Smooth muscle cell (in vitro differentiated cells): ENCODE measurements around the gene DNAH11. TPM values are rescaled to one million over a fixed set of nuclear protein-coding genes. Genes with fewer than 3 reads are reported as not detected.

Experiments
- DNase-seq: peaks from one replicate; lab custom pipeline; 2025; ENCODE audit not compliant: unreplicated experiment; lab: John Stamatoyannopoulos, UW
- H2AFZ ChIP-seq: fragments of 200-600 bp; sonication (generic); 2 replicates; pipeline ENCODE4 v1.6.0; 2016; ENCODE audit warnings: antibody characterized with exemption, low read depth, mild to moderate bottlenecking
- H3F3A ChIP-seq: fragments of 200-600 bp; sonication (generic); 2 replicates; pipeline ENCODE4 v1.6.0; 2017; ENCODE audit warnings: antibody characterized with exemption, low read depth
- H3K27ac ChIP-seq: fragments of 200-600 bp; sonication (generic); 2 replicates; pipeline ENCODE4 v1.5.1; 2016; ENCODE audit warnings: low read depth, mild to moderate bottlenecking
- H3K27me3 ChIP-seq: fragments of 200-600 bp; sonication (generic); 2 replicates; pipeline ENCODE4 v1.6.1; 2016; ENCODE audit warnings: low read depth, mild to moderate bottlenecking
- H3K36me3 ChIP-seq: fragments of 200-600 bp; sonication (generic); 2 replicates; pipeline ENCODE4 v1.5.1; 2016; ENCODE audit warnings: low read depth
- H3K4me1 ChIP-seq: fragments of 200-600 bp; sonication (generic); 2 replicates; pipeline ENCODE4 v1.5.1; 2016; ENCODE audit warnings: low read depth
- H3K4me2 ChIP-seq: fragments of 200-600 bp; sonication (generic); 2 replicates; pipeline ENCODE4 v1.6.0; 2016; ENCODE audit warnings: mild to moderate bottlenecking
- H3K4me3 ChIP-seq: fragments of 200-600 bp; sonication (generic); 2 replicates; pipeline ENCODE4 v1.5.1; 2016; ENCODE audit warnings: mild to moderate bottlenecking
- H3K79me2 ChIP-seq: fragments of 200-600 bp; sonication (generic); 2 replicates; pipeline ENCODE4 v1.6.0; 2016; ENCODE audit warnings: low read depth, mild to moderate bottlenecking
- H3K9ac ChIP-seq: fragments of 200-600 bp; sonication (generic); 2 replicates; pipeline ENCODE4 v1.6.0; 2016; ENCODE audit warnings: low read depth
- H3K9me3 ChIP-seq: fragments of 200-600 bp; sonication (generic); replicated peaks from 2 replicates; pipeline ENCODE4 v1.5.1; 2016; ENCODE audit warnings: low read depth
- H4K20me1 ChIP-seq: fragments of 200-600 bp; sonication (generic); 2 replicates; pipeline ENCODE4 v1.6.0; 2016; ENCODE audit warnings: low read depth
- CTCF ChIP-seq: fragments of 200-600 bp; sonication (generic); IDR thresholded peaks from 2 replicates; pipeline ENCODE4 v1.5.1; 2017; ENCODE audit warnings: borderline replicate concordance, mild to moderate bottlenecking, antibody characterized with exemption; ENCODE audit not compliant: insufficient read depth, poor library complexity, severe bottlenecking
- WGBS: methylation state at CpG from one replicate; pipeline ENCODE4 v1.1.7; 2016; ENCODE audit warnings: low lambda C conversion rate; 5-methylcytosine and 5-hydroxymethylcytosine counted together
- polyA plus RNA-seq: library from polyadenylated mRNA; unstranded; fragments of >200 nt; fragmentation: Nextera tagmentation; extraction: Ambion mirVana; gene quantifications from 2 replicates; pipeline ENCODE4 v1.2.1, GENCODE V29; 2016
- total RNA-seq: library from RNA; depleted of rRNA; stranded (reverse); fragments of >200 nt; gene quantifications from 2 replicates; pipeline ENCODE4 v1.2.3, GENCODE V29; 2014

The DNAH11 gene
- total and polyA plus RNA-seq, 2 experiments from 2014 or later, result 0.22 to 0.63 TPM

DNA sequence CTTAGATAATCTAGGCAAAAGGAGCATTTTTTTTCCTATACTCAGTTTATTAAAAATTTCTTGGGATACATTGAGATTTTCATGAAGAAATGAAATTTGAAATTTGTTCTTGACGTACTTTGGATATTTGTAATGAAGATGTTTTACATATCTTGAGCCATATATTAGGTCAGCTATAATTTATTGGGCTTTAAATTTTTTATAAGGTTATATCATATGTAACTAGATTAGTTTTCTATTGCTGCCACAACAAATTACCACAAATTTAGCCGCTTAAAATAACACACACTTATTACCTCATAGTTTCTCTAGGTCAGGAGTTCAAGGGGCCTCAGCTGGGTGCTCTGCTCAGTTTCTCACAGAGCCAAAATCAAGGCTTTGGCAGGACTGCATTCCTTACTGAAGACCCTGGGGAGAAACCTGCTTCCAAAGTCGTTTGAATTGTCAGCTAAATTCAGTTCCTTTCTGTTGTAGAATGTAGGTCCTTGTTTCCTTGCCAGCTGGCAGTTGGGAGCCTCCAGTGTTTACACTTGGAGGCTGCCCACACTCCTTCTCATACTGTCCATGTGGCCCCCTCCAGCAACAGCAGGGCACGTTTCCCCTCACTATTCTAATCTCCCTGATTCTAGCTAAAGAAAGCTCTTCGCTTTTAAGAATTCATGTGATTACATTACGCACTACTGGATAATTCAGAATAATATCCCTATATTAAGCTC lies 42.6 kb upstream of the DNAH11 start:
- no peak for DNase-seq
- H3K9ac ChIP-seq, result no peak overlapping the region
- H3K27me3 ChIP-seq, result no peaks in the 10 kb centered on the region
- no peaks in the 10 kb centered on the region for H3F3A ChIP-seq
- H4K20me1 ChIP-seq, result no peaks in the 10 kb centered on the region
- H3K79me2 ChIP-seq, result no peaks in the 10 kb centered on the region
- H3K9me3 ChIP-seq, result no peaks in the 10 kb centered on the region
- no peak overlapping the region for H3K27ac ChIP-seq
- H3K4me1 ChIP-seq, result no peaks in the 10 kb centered on the region
- peaks cover 3% of the 10 kb centered on the region for H3K36me3 ChIP-seq
- WGBS, result 85% methylated on average over 6 of the region's 6 CpGs
- no peak overlapping the region for H3K4me2 ChIP-seq
- no peak overlapping the region for H3K4me3 ChIP-seq
- TF ChIP-seq CTCF, result no peak
- H2AFZ ChIP-seq, result no peak overlapping the region

DNA sequence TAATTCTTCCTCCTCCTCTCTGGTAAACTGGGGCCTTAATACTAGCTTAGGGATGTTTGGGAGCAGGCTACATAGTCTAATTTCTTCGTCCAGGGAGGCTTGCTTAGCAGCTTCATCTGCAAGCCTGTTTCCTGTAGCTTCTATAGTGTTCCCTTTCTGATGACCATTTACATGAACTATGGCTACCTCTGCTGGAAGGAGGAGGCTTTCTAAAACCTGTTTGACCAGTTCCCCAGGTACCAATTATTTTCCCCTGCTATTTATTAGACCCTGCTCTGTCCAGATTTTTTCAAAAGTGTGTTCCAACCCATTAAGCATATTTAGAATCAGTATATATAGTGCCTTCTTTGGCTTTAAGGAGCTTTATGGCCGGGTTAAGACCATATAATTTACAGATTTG lies 38.8 kb upstream of the DNAH11 start:
- WGBS, result 68% methylated on average over 2 of the region's 2 CpGs
- Histone ChIP-seq H3K79me2 (no peaks in the 10 kb centered on the region), H3K27ac (no peak overlapping the region), H3K27me3 (no peaks in the 10 kb centered on the region), H3K36me3 (no peaks in the 10 kb centered on the region), H3K4me2 (no peak overlapping the region), H2AFZ (no peak overlapping the region), H3K9me3 (no peaks in the 10 kb centered on the region), H3F3A (no peaks in the 10 kb centered on the region), H4K20me1 (no peaks in the 10 kb centered on the region), H3K4me1 (no peaks in the 10 kb centered on the region), H3K9ac (no peak overlapping the region), H3K4me3 (no peak overlapping the region)
- no peak for DNase-seq
- no peak for TF ChIP-seq CTCF

DNA sequence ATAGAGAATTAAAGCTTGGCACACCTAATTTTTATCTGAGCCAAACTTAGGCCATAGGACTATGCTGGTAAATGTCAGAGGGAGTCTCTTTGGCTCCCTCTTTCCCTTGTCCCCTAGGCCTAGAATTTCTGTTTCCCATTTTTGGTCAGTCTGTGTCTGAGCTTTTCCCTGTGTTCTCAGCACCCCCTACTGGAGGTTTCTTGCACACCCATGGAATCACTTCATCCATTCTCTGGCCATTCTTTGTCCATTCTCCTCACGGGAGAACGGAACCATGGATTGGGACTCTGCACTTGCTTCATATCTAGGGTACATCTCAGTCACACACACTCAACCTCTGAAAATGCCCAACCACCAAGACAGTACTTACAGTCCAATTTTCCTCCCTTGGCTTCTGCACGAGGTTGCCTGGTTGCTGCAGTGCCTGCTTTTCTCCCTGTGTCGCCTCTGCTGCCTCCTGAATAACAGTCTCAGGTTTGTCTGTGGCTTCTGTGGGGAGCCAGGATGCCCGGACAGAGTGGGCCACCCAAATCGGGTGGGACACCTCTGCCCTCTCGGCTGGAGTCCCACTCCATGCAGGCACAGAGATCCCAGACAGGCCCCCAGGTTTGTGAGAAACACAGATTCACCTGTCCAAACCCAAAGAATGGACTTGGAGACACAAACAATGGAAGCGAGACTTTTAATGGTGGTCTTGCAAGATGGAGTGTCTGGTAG lies 35.1 kb upstream of the DNAH11 start:
- Histone ChIP-seq H4K20me1 (no peaks in the 10 kb centered on the region), H3K4me3 (no peak overlapping the region), H3K36me3 (no peaks in the 10 kb centered on the region), H3K79me2 (no peaks in the 10 kb centered on the region), H3F3A (no peaks in the 10 kb centered on the region), H3K27ac (no peak overlapping the region), H2AFZ (no peak overlapping the region), H3K9me3 (peaks cover 3% of the 10 kb centered on the region), H3K4me2 (no peak overlapping the region), H3K9ac (no peak overlapping the region), H3K27me3 (no peaks in the 10 kb centered on the region), H3K4me1 (no peaks in the 10 kb centered on the region)
- TF ChIP-seq CTCF, result peak; percentile 52
- 85% methylated on average over 8 of the region's 8 CpGs for WGBS
- no peak for DNase-seq
